GM10248 (cell line): ENCODE measurements around the gene POMC.
"Not testable (repeated sequence)": the region's sequence is repeated elsewhere in the genome, so short reads cannot be mapped to it uniquely, and the experiment has no call there.

Experiments used
- CTCF ChIA-PET: fragments of 300-600 bp; sonication (Branson Sonifier 250); formaldehyde crosslinking; extraction: SDS; loops from one replicate; lab custom pipeline; 2021; ENCODE audit warnings: antibody characterized with exemption; lab: Yijun Ruan, JAX
- POLR2A ChIA-PET: fragments of 350-650 bp; sonication (Branson Sonifier 250); formaldehyde crosslinking; extraction: SDS; loops from one replicate; lab custom pipeline; 2020; ENCODE audit warnings: antibody characterized with exemption; lab: Yijun Ruan, JAX
- DNase-seq: peaks from one replicate; pipeline ENCODE4 v3.0.0; 2012; ENCODE audit errors: extremely low spot score
- TF ChIP-seq, protein P1 (sequence below): IDR thresholded peaks from 2 replicates; pipeline ENCODE4 v1.5.1; 2012; ENCODE audit warnings: mild to moderate bottlenecking, low read depth; ENCODE audit errors: extremely low read depth, missing control alignments, control extremely low read depth

The POMC gene

DNA sequence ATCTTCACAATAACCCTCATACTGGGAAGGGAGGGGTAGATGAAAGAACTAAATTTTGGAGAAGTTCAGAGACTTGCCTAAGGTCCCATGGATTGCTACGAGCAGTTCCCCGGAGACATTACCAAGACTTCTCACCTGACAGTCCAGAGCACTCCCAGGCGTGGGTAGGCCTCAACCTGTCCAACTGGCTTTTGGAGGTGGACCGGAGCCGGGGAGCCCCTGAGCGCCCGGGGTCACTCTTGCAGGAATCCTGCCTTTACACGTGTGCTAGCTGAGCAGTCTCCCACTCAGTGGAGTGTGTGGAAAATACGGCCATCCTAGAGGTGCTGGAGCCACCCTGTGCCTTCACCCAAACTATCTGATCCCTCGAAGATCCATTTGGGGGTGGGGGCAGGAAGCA, 8.0 kb downstream of the POMC start:
- ChIA-PET CTCF (no interaction called here), POLR2A (no interaction called here)
- TF ChIP-seq, protein P1, sequence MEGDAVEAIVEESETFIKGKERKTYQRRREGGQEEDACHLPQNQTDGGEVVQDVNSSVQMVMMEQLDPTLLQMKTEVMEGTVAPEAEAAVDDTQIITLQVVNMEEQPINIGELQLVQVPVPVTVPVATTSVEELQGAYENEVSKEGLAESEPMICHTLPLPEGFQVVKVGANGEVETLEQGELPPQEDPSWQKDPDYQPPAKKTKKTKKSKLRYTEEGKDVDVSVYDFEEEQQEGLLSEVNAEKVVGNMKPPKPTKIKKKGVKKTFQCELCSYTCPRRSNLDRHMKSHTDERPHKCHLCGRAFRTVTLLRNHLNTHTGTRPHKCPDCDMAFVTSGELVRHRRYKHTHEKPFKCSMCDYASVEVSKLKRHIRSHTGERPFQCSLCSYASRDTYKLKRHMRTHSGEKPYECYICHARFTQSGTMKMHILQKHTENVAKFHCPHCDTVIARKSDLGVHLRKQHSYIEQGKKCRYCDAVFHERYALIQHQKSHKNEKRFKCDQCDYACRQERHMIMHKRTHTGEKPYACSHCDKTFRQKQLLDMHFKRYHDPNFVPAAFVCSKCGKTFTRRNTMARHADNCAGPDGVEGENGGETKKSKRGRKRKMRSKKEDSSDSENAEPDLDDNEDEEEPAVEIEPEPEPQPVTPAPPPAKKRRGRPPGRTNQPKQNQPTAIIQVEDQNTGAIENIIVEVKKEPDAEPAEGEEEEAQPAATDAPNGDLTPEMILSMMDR = no peak
- DNase-seq = no peak

DNA sequence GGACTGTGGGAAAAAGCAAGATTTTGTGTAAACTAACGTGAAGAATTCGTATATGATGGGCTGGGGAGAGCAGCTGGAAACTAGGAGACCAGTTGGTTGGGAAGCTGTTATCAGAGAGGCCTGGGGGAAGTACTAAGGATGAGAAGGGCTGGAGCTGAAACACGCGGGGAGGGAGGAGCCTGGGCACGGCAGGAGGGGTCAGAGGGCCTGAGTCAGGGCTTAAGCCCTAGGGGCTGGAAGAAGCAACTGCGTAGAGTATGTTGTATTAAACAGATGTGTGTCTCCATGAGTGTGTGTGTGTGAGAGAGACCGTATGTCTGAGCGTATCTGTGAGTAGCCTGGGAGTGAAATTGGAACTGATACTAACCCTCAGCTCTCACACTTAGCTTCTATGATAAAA, 8.4 kb downstream of the POMC start:
- ChIA-PET POLR2A (no interaction called here), CTCF (no interaction called here)
- TF ChIP-seq, protein P1 = no peak
- no peak for DNase-seq

DNA sequence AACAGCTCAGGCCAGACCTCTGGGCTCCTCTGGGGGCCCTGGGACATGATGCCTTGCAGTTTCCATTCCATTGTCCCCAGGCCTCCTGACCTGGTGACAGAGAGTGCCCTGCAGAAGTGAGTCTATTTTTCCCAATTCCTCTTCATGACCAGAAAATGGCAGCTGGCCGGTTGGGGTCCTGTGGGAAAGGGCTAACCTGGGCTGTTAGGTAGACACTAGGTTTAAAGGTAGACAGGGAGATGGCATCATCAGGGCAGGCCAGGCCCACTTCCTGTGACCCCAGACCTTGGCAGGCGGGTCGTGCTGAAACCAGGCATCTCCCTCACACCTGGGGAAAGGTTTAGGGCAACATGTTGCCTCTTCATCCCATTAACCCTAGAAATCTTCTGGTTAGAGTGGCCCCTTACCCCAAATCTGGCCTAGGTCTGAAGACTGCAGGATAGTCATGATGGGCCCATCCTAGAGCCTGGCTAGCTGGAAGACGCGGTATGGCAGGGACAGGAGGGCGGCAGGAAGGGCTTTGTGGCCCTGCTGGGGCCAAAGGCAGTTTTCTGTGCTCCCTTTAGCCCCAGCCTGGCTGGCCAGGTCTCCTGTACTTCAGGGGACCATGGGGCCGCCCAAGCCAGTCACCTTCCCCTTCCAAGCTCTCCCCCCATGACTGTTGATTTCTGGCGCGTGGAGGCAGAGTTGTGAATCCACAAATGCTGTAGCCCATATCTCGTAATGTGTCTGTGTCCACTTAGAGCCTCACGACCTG, 10.1 kb downstream of the POMC start:
- POLR2A ChIA-PET = no interaction called here
- no peak for DNase-seq
- CTCF ChIA-PET = interaction anchor here (1.1 to 2.2 kb wide), 2 partner anchors 8 to 21 kb away, joined by 3 to 6 read pairs; no protein-coding TSS in a partner anchor
- TF ChIP-seq, protein P1 = no peak

DNA sequence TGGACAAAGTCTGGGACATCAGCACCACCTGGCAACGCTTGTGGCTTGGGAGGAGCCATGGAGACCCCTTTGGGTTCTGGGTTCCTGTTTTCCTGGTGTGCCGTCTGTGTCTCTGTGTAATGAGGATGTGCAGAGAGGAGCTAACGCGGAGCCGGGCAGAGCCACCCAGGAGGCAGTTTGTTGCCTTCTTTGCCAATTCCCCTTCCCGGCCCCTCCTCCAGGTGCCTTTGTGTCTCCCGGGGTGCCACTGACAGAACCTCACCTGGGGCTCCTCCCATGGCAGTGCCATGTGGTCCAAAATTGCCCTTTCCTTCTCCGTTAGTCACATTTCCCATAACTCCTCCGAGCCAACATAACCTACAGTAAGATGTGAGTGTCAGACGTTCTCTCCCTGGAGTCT, 13.0 kb downstream of the POMC start:
- no peak for DNase-seq
- POLR2A ChIA-PET = interaction anchor here (0.6 kb wide), 1 partner anchor 33 kb away, joined by 3 read pairs; no protein-coding TSS in a partner anchor
- CTCF ChIA-PET = interaction anchor here (0.8 to 2.5 kb wide), 2 partner anchors 10 to 14 kb away, joined by 3 to 13 read pairs; no protein-coding TSS in a partner anchor
- TF ChIP-seq, protein P1 = no peak

DNA sequence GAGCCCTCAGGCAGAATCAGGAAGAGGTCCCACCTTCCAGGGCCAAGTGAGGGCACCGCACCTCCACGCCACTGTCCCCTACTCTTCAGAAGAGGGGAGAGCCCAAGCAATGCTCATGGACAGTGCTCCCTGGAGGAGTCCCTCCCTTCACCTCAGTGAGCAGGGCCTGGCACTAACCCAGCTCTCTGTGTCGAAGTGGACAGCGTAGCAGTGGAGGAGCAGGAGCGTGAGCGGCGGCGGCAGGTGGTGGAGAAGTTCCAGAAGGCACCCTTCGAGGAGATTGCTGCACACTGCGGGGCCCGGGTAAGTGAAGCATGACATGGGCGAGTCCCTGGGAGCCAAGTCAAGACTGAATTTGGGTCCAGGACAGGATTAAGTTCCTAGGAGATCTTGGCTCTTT, 16.7 kb downstream of the POMC start:
- POLR2A ChIA-PET = interaction anchor here (0.7 kb wide), 1 partner anchor 415 kb away, joined by 8 read pairs; no protein-coding TSS in a partner anchor
- TF ChIP-seq, protein P1 = no peak
- DNase-seq = no peak
- CTCF ChIA-PET = interaction anchor here (1.6 kb wide), 1 partner anchor 13 kb away, joined by 5 read pairs; no protein-coding TSS in a partner anchor

DNA sequence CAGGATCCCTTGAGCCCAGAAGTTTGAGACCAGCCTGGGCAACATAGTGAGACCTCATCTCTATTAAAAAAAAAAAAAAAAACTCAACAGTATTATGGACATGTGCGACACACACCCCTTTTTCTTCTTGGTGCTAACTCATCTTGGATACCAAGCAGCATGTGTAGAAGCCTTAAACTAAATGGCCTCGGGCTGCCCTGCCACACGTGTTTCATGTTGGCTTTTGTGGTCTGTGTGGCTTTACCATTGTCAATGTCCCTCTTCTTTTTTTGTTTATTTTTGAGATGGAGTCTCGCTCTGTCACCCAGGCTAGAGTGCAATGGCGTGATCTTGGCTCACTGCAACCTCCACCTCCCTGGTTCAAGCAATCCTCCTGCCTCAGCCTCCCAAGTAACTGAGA, 17.4 kb downstream of the POMC start:
- DNase-seq, CTCF ChIA-PET, POLR2A ChIA-PET: not testable (repeated sequence)

DNA sequence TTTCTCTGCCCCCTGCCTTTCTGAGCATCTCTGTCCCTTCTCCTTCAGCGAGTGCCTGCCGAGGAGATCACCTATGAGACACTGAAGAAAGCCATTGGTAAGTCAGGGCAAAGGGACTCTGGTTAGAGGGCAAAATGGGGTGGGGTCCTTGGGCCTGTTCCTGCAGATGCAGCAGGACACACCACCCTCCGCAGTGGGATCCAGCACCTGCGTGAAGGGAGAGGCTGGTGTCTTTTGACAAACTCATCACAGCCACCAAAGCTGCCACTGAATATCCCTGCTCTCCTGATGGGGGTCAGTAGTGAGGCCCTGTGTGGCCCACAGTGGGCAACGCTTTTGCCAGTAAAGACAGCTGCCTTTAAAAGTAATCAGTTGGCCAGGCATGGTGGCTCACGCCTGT, 18.7 kb downstream of the POMC start:
- ChIA-PET POLR2A (no interaction called here), CTCF (interaction anchor here (1.3 kb wide), 1 partner anchor 16 kb away, joined by 3 read pairs; no protein-coding TSS in a partner anchor)
- TF ChIP-seq, protein P1 = no peak
- DNase-seq = no peak
